ENCODE data around the gene BCL11B.

Gene BCL11B

DNA sequence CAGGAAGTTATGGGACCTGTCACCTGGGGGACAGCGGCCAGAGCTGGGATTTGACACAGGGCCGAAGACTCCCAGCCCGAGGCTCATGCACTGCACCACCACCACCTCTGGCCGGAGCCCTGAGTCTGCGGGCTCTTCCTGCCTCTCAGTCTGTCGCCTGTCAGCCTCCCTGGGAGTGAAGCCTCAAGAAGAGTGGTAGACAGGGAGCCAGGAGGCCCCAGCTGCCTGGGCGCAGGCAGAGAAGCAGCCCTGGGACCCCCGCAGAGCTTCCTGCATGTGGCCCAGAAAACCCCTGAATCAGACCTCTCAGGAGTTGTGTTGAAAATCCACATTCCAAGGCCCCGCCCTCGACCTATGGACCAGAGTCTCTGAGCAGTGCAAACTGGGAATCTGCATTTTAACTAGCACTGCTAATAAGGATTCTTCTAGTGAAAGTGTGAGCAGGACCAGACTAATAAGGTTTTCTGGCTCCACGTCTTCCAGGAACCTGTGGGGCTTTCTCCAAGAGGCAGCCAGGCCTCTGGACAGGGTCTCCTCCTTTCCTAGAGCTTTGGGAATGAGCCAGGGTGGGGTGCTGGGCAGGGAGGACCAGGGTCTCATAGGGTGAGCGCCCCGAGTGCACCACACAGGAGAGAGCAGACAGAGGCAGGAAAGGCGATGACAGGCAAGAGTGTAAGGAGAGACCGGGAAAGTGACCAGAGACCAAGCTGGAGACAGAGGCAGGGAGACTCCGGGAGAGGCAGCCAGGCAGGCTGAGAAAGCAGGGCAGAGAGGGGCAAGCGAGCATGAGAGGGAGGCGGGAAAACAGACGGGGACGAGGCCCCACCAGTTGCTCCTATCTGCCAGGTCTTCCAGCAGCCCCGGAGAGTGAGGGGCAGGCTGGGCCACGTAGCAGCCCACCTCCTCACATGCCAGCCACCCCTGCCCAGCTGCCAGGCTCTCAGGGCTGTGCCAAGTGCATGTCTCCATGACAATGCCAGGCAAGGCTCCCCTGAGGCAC lies 112.4 kb downstream of the BCL11B start:
- no peak for DNase-seq (ENCODE audit: low spot score)

DNA sequence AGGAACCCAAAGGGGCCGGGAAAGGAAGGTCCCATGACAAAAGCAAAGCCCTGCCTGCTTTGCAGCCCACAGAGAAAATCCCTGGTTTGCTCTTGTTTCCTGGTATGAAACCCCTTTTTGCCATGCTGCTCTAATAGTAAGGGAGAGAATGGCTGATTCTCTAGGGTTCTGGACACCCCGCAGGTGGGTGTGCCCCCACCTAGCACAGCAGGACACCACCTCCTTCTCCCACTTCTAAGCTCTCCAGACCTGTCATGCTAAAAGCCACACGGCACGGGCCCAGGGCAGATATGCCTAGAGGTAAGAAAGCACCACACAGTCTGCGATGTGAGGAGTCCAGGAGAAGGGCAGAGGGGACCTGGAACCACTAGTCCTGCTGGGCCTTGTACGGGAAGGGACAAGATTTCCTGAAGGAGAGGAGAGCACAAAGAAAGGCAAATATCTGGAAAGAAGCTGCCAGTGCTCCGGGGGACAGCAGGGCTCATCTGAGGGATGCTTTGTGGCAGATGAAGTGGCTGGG lies 113.3 kb downstream of the BCL11B start:
- no peak for DNase-seq (ENCODE audit: low spot score)

DNA sequence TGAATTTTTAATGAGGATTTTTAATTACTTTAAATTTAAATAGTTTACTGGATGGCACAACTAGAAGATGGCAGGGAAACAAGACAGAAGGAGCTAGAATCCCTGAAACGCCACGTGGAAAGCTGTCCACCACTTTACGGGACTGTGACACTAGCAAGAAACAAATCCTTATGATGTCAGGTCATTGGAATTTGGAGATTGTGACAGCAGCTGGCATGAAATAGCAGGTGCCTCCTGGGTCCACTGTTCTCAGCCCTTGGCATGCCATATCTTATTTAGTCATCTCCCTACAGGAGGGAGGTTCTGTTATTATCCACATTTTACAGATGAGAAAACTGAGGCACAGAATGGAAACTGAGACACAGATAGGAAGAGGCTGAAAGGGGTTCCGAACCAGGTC lies 113.8 kb downstream of the BCL11B start:
- no peak for DNase-seq (ENCODE audit: low spot score)

DNA sequence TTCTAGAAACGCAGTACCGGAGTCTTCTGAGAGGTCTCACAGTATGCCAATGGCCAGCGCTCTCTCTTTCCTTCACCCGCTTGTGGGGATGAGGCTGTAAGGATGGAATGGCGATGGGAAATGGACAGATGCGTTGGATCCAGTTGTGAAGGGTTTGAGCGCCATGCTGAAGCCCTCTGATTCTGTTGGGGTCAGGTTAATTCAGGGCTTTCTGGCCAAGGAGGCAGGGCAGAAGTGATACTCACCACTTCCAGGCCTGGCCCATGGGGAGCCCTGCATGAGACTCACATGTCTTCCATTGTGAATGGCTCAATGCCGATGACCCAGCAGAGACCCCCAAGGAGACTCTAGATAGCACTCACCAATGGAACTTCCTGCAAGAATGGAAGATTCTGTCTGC lies 114.3 kb downstream of the BCL11B start:
- DNase-seq (ENCODE audit: low spot score): no peak

DNA sequence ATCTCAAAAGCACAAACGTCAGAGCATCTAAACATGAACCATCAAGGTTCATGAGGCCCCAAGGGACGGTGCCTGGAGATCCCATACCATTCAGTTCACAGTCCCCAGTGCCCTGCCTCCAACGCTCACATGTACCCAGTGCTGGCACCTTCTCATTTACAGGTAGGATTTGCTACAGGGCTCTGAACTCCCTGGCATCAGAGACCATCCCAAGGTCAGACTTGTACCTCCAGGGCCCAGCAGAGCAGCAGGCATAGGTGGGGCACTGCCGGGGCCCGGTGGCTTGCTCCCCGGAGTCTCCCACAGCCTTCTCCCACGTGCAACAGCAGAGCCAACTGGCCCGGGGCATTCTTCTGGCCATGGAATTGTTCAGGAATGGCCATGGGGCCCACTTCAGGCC lies 114.8 kb downstream of the BCL11B start:
- no peak for DNase-seq (ENCODE audit: low spot score)

DNA sequence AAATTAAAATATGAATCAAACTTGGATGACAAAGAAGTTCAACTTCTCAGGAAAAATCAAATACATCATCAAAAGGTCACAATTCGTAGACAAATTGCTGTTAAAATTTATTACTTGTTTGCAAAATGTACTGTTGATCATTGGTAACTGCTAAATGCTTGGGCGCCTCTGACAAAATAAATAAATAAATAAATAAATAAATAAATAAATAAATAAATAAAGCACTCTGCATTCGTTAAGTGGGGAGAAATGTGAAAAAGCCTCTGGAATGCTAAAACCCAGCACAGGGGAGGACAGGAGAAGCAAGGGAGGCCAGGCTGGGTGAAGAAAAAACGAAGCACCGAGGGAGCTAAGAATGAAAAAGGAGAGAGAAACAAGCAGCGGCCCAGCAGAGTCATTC lies 115.2 kb downstream of the BCL11B start:
- DNase-seq (ENCODE audit: low spot score): no peak

DNA sequence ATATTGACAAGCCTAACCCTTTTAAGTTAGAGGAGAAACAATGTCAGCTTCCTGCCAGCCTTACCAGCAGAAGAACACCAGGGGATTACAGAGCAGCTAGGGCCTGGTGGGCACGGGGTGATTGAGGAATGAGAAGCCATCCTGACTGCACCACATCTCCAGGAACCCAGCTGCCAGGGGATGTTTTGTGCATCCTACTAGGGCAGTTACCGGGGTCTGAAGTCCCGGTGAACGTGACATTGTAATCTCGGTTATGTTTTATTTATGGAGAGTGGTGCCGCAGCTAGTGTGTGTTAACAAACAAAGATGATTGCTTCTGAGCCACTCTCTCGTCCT lies 115.9 kb downstream of the BCL11B start:
- no peak for DNase-seq (ENCODE audit: low spot score)

DNA sequence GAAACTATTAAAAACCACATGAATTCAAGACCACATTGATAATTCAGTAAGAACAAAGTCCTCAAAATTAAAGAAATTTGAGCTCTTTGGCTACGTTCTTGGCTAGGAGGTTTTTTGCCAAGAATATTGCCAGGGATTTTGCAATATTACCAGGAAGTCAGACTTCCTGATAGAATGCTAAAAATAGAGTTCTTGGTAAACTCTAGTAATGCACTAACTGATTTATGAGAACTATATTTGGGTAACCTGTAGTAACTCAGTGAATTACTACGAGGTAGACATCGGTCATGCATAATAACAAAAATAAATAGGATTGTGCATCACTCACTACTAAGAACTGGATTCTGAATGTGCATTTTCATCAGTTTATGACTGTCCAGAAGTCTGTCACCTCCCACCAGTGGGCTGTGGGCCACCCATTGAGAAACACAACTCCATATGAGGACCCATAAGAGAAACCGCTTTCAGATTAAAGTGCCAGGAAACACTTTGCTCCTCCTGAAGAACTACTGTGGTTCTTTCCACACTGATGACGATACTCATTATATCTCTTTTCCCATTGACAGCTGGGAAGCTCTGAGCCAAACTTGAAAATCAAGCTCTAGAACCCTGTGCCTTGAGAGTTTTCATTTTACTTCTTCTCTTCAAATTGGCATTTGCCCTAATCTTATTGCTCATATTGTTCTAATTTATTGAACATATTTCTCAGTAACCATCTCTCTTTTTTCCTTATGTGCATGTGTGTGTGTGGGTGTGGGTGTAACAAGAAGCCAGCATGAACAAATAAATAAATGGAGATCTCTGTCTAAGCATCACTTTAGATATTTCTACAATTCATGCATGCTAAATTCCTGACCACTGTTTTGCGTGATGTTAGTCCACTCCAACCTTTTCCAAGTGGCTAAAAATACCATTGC lies 116.6 kb downstream of the BCL11B start:
- DNase-seq (ENCODE audit: low spot score): no peak

DNA sequence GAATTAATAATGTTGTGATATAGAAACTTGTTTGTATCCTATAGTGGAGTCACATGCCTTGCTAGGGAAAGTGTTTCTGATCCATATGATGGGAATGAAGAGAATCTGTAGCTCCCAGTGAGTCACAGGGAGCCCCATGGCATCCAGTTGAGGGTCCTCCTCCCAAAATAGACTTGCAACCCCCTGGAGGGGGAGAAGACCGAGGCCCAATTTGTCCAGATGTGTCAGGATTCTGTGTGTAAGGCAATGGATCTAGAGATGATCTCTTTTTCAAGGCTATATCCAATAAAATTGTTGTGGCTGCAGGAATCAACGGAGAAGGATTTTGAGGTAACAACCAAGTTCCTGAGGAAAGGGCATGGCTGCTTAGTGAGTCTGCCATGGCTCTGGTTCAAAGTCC lies 121.8 kb downstream of the BCL11B start:
- no peak for DNase-seq (ENCODE audit: low spot score)

DNA sequence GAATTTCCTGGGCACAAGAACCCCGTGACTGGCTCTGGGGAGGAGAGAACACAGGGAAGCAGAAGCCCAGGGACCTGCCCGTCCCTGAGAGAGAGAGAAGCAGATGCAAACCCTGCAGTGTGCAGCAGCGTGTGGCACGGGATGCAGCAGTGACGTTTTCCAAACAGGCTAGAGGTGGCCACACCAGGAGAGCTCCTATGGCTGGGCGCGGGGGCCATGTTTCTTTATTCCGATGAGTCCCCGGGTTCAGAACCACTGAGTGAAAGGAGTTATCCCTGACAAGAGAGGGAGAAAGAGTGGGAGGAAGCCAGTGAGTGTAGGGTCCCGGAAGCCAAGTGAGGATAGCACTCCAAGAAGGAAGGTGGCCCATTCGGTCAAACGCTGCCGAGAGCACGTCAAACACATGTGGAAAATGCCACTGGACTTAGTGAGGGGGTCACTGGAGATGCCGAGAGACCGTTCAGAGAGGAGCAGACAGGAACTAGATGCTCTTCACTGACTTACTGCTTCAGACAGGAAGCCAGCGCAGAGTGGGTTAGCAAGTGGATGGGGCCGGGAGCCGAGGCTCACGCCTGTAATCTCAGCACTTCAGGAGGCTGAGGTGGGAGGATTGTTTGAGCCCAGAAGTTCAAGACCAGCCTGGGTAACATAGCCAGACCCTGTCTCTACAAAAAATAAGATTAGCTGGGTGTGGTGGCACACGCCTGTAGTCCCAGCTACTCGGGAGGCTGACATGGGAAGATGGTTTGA lies 123.0 kb downstream of the BCL11B start:
- no peak for DNase-seq (ENCODE audit: low spot score)

DNA sequence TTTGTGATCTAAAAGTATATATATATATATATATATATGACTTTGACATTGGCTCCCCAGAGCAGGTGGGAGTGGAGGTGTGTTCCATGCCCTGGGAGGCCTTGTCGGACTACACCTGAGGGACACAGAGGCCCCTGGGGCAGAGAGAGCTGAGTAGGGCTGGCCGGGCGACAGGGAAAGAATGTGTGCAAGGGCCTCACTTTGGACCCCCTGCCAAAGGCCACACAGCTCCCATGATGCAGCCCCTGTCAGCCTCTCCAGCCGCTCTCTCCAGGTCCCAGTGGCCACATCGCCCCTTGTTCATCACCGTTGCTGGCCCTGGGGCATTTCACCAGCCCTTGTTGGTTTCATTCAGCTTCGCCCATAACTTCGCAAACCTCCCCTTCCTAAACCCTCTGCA lies 123.9 kb downstream of the BCL11B start:
- DNase-seq (ENCODE audit: low spot score): no peak

DNA sequence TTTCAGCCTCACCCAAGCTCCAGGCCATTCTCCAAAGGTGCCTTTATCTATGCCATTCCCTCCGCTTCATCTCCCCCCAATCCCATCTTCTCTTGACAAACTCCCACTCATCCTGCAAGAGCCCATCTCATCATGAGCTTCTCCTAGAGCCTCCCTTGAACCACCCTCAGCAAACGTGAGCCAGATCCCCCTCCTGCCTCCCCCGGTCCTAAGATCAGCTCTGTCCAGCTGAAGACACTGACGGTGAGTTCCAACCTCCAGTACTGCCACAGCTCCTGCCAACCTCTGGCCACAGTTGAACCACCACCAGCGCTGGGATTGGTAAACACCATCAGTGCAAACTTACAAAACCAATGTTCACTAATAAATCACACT lies 124.6 kb downstream of the BCL11B start:
- no peak for DNase-seq (ENCODE audit: low spot score)

DNA sequence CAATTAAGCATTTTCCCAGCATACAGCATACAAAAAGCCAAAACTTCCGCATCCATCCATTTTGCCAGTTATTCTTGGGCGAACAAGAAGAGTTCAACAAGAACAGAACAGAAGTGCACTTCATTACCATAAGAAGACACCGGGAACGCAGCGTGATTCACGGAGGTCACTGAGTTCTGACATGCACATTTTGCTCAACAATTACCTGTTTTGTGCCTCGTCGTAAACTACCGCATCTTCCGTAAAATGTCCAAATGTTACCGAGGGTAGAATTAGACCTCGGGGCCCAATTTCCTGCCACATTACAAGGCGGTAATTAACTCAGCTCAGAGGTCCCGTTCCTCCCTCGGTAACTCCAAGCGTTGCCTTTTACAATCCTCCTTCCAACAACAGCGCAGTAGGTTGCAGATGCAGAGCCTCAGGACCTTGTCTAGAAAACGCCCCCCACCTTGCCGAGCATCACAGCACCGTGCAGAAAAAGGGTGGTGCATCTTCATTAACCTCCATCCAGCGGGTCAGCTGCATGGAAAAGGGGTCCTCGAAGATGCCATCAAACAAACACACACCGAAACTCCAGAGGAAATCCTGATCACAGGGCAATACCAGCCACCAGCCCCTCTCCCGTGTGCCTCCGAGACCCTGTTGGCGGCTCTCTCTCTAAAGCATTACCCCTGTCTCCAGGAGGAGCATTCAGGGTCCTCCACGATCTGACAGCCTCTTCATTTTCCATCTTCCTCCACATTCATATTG lies 125.2 kb downstream of the BCL11B start:
- no peak for DNase-seq (ENCODE audit: low spot score)

DNA sequence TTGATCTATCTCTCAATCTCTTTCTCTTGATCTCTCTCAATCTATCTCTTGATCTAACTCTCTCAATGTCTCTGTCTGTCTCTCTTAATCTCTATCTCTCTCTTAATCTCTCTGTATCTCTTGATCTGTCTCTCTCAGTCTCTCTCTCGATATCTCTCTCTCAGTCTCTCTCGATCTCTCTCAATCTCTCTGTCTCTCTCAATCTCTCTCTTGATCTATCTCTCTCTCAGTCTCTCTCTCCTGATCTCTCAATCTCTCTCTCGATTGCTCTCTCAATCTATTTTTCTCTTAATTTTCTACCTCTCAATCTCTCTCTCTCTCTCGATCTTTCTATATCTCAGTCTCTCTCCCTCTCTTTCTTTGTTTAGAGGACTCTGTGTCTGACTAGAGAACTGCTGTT lies 126.7 kb downstream of the BCL11B start:
- no peak for DNase-seq (ENCODE audit: low spot score)

DNA sequence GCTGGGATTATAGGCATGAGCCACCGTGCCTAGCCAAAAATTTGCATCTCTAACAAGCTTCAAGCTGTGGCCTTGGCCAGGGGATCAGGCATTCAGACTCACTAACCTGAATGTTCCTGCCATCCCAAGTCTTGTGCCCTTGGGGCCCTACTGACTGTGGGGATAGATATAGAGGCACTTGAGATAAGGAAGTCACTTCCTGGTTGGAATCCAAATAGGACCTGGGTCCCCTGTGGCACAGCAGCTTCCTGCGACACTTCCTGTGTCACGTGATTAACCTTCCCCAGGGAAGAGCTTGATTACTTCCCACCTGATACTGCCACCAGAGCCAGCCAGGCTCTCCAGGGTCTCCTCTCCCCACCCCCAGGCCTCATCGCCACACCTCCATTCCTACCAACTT lies 128.2 kb downstream of the BCL11B start:
- DNase-seq (ENCODE audit: low spot score): no peak

DNA sequence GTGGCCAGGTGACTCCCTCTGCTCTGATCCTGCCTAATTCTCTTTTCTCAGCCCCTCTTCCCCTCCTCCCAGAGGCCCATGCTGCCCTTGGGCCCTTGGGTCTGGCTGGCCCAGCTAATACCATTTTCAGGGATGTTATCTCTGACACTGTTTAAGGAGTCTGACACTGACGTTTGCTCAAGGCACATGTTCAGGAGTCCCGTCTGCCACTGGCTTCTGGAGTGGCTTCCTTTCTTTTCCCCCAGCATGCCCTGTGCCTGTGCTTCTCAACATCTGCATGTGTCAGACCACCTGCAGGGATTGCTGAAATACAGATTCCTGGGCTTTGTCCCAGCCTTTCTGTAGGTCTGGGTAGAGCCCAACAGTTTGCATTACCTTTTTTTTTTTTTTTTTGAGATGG lies 128.9 kb downstream of the BCL11B start:
- DNase-seq (ENCODE audit: low spot score): no peak

DNA sequence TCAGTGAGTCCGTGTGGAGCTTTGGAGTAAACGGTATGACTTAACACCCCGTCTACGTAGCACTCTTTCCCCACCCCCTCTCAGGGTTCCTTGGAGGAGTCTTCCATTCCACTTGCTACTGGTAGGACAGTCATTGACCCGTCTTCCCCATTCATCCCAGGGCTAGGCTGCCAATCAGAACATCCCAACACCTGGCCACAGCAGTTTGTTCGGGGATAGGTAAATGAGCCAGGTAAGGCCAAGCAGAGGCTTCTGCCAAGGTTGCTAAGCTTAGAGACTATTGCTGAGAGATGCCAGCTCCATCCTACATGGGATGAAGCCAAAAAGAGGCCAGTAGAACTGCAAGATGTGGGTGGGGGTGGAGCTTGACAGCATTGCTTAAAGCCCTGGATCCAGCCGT lies 130.8 kb downstream of the BCL11B start:
- no peak for DNase-seq (ENCODE audit: low spot score)

DNA sequence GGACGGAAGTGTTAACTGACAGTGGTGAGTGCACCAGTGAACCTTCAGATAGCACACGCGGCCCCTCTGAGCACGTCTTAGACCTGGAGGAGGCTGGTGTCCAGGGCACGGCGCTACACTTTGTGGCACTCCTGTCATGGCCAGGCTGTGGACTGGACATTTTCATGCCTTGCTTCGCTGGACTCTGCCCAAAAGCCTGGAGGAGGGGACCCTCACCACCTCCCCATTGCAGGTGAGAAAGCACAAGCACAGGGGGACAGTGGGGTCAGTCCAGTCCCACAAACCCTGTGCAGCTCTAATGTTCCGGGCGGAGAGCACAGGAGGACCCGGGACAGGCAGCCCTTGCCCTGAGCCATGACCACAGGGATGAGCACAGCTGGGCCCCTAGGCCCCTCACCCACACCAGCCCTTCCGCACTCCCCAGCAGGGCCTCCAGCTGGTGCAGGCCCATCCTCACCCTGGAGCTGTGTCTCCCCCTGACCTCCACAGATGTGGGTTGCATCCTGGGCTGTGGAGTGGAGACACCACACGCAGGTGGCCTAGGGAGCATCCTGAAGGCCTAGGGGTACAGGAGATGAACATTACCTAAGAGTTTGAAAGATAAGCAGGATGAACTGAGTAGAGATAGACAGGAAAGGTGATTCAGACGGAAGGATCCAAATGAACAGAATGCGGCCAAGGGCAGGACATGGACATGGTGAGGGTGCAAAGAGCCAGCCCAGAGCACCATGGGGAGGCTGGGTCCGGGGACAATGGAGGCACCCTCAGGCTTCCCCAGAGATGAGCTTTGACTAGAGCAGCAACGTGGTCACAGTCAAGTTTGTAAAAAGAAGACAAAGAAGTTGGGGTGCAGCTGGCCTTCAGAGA lies 132.8 kb downstream of the BCL11B start:
- no peak for DNase-seq (ENCODE audit: low spot score)

DNA sequence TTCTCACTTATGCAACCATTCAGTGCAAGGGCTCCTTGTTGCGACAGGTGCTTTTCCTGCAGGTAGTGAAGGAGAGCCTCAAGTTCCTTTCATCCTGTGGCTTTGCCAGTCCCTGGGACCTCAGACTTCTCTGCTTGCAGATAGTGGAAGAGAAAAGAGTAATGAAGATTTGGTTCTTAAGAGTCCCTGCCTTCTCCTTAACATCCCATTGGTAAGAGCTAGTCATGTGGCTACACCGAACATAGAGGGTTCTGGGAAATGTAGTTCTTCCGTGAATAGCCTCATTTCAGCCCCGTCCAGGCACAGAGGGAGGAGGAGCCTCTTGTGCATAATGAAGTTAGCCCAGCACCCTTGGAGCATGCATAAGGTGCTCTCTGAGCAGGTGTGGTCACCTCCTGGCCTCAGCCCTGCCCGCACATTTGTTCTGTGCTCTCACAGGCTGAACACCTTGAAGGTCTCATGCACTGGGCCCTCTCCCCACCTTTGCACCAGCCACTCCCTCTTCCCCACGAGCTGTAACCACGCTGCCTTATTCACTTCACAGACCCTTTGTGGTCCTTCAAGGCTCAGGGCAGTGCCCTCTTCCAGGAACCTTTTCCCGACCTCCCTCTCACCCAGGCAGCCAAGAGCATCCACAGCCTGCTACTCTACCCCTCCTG lies 134.0 kb downstream of the BCL11B start:
- peak; percentile 13 for DNase-seq (ENCODE audit: low spot score)
